Stomach (tissue), 9 donors: ENCODE measurements around the gene PWWP2B. TPM values are rescaled to one million over a fixed set of nuclear protein-coding genes. Genes with fewer than 3 reads are reported as not detected.

Experiments used
- DNase-seq, 2 donors: peaks; one replicate each; pipeline versions ENCODE4 v3.0.0 to v3.0.0-alpha.2; 2013 to 2019
- H3K27ac ChIP-seq, 5 donors: fragments of 200-600 bp in 4 of 5; sonication (generic) in 4 of 5; one replicate each; pipeline ENCODE4 v1.5.1; 2013 to 2019; ENCODE audit warnings: mild to moderate bottlenecking in 1 of 5, moderate library complexity in 1 of 5
- H3K27me3 ChIP-seq, 3 donors: fragments of 200-600 bp; sonication (generic); one replicate each; pipeline ENCODE4 v1.5.1; 2017 to 2019; ENCODE audit warnings: mixed run types in 1 of 3
- H3K36me3 ChIP-seq, 4 donors: fragments of 200-600 bp; sonication (generic); 1 replicate in 3 of 4; 2 replicates in 1 of 4; pipeline ENCODE4 v1.5.1; 2016 to 2019
- H3K4me1 ChIP-seq, 4 donors: fragments of 200-600 bp; sonication (generic); one replicate each; pipeline ENCODE4 v1.5.1; 2016 to 2019
- H3K4me3 ChIP-seq, 4 donors: fragments of 200-600 bp; sonication (generic) in 3 of 4; one replicate each; pipeline ENCODE4 v1.5.1; 2016 to 2019; ENCODE audit warnings: mild to moderate bottlenecking in 1 of 4
- H3K9me3 ChIP-seq, 4 donors: fragments of 200-600 bp; sonication (generic); one replicate each; pipeline ENCODE4 v1.5.1; 2016 to 2019
- CTCF ChIP-seq, 7 experiments: fragments of 450-650 bp in 4 of 7; fragments of 200-600 bp in 3 of 7; sonication (generic) in 3 of 7; IDR thresholded peaks; one replicate each; pipeline ENCODE4 v1.5.1; 2016 to 2019; ENCODE audit warnings: antibody characterized with exemption in 7 of 7, control low read depth in 2 of 7, mild to moderate bottlenecking in 1 of 7
- EP300 ChIP-seq: sonication (generic); formaldehyde crosslinking; IDR thresholded peaks from one replicate; pipeline ENCODE4 v1.6.1; 2017; ENCODE audit warnings: antibody characterized with exemption
- POLR2A ChIP-seq, 4 donors: fragments of 450-650 bp; IDR thresholded peaks; one replicate each; pipeline ENCODE4 v1.6.1; 2016; ENCODE audit warnings: antibody characterized with exemption in 4 of 4, control low read depth in 2 of 4, mild to moderate bottlenecking in 1 of 4, moderate library complexity in 1 of 4
- POLR2AphosphoS5 ChIP-seq, 3 donors: sonication (generic); formaldehyde crosslinking; IDR thresholded peaks; one replicate each; pipeline ENCODE4 v1.6.1; 2016; ENCODE audit warnings: antibody characterized with exemption in 3 of 3
- WGBS, 5 donors: extraction: QIAGEN DNeasy Blood & Tissue Kit in 3 of 5; methylation state at CpG; one replicate each; pipeline versions ENCODE4 v1.1.5 to v1.1.7; 2013 to 2018; 5-methylcytosine and 5-hydroxymethylcytosine counted together
- intact Hi-C: fragments of 100-400 bp; cut with DNase I; formaldehyde crosslinking; loops from one replicate; pipeline ENCODE4 v1.15.1; 2023; ENCODE audit warnings: low total_unique reads
- polyA plus RNA-seq, 3 donors: library from polyadenylated mRNA; stranded (reverse); fragments of 200-250 nt; gene quantifications; one replicate each; pipeline ENCODE4 v1.2.3, GENCODE V29; 2013
- total RNA-seq, 5 donors: library from RNA; depleted of rRNA; stranded (reverse); fragments of >200 nt; gene quantifications; one replicate each; pipeline versions ENCODE4 v1.1.0 to v1.2.3, GENCODE V29; 2014 to 2016
- donor health status: healthy with polysubstance abuse.
- donor health status: Bipolar disorder and iron deficiency.
- donor health status: healthy.

PWWP2B gene
- total and polyA plus RNA-seq, 8 donors = 8.5 to 167 (median 22.8) TPM

- 36 to 54% (median 44%) methylated on average over 19 to 23 of the region's 23 CpGs for WGBS, 5 donors
- intact Hi-C loops = loop anchor here (5.0 to 10.0 kb wide), 3 partner anchors 75 to 235 kb away; partner anchors contain the start of gene INPP5A
- H3K4me3 ChIP-seq = no peak overlapping the region
- H3K27me3 ChIP-seq = peaks cover 0 to 10% (median 0%) of the 10 kb centered on the region in 3 donors
- no peaks in the 10 kb centered on the region for H3K9me3 ChIP-seq
- no peaks in the 10 kb centered on the region for H3K36me3 ChIP-seq
- peak; percentile 63 to 75 for DNase-seq
- peak overlapping the region; percentile 29 to 73 (median 61) for H3K27ac ChIP-seq
- peak in 1 of 3 donors; percentile 23 for TF ChIP-seq POLR2AphosphoS5 (IDR thresholded peaks at IDR 0.05)
- TF ChIP-seq POLR2A (IDR thresholded peaks at IDR 0.05) = no peak
- H3K4me1 ChIP-seq = peaks cover 48 to 81% (median 70%) of the 10 kb centered on the region in 4 donors
Measured at GRCh38 chr10:132459301-132460003, 62.5 kb downstream of the PWWP2B start.

GRCh38 chr10:132460071-132460470 is 63.1 kb downstream of the PWWP2B start:
- intact Hi-C loops = loop anchor here (10.0 kb wide), 1 partner anchor 75 kb away; the partner anchor contains the start of gene INPP5A
- no peaks in the 10 kb centered on the region for H3K9me3 ChIP-seq
- H3K36me3 ChIP-seq = no peaks in the 10 kb centered on the region
- no peak overlapping the region for H3K4me3 ChIP-seq
- peaks cover 0 to 10% (median 0%) of the 10 kb centered on the region in 3 donors for H3K27me3 ChIP-seq
- 64 to 84% (median 73%) methylated on average over 12 to 15 of the region's 15 CpGs for WGBS, 5 donors
- no peak for DNase-seq
- H3K4me1 ChIP-seq = peaks cover 54 to 81% (median 74%) of the 10 kb centered on the region in 4 donors
- H3K27ac ChIP-seq = peak overlapping the region; percentile 29 to 73 (median 61)
- no peak for TF ChIP-seq CTCF (IDR thresholded peaks at IDR 0.05)
- TF ChIP-seq EP300 = no peak
- no peak for TF ChIP-seq POLR2A (IDR thresholded peaks at IDR 0.05)
- no peak for TF ChIP-seq POLR2AphosphoS5 (IDR thresholded peaks at IDR 0.05)

- H3K4me3 ChIP-seq = no peak overlapping the region
- H3K27ac ChIP-seq = no peak overlapping the region
- H3K9me3 ChIP-seq = no peaks in the 10 kb centered on the region
- intact Hi-C loops = loop anchor here (10.0 kb wide), 1 partner anchor 74 kb away; the partner anchor contains the start of gene INPP5A
- TF ChIP-seq EP300 (no peak), CTCF (IDR thresholded peaks at IDR 0.05) (no peak), POLR2A (IDR thresholded peaks at IDR 0.05) (no peak), POLR2AphosphoS5 (IDR thresholded peaks at IDR 0.05) (no peak)
- no peak for DNase-seq
- H3K4me1 ChIP-seq = peaks cover 61 to 81% (median 78%) of the 10 kb centered on the region in 4 donors
- no peaks in the 10 kb centered on the region for H3K36me3 ChIP-seq
- WGBS, 5 donors = 90 to 96% (median 94%) methylated on average over 5 of the region's 5 CpGs
- H3K27me3 ChIP-seq = peaks cover 0 to 10% (median 0%) of the 10 kb centered on the region in 3 donors
Measured at GRCh38 chr10:132460691-132461090, 63.7 kb downstream of the PWWP2B start.

GRCh38 chr10:132461103-132461682 is 64.2 kb downstream of the PWWP2B start:
- peak overlapping the region in 4 of 5 donors; percentile 33 to 47 (median 42) for H3K27ac ChIP-seq
- peaks cover 66 to 82% (median 80%) of the 10 kb centered on the region in 4 donors for H3K4me1 ChIP-seq
- H3K36me3 ChIP-seq = no peaks in the 10 kb centered on the region
- WGBS, 5 donors = 47 to 87% (median 74%) methylated on average over 14 of the region's 14 CpGs
- no peak for TF ChIP-seq POLR2AphosphoS5 (IDR thresholded peaks at IDR 0.05)
- TF ChIP-seq POLR2A (IDR thresholded peaks at IDR 0.05) = no peak
- TF ChIP-seq CTCF (IDR thresholded peaks at IDR 0.05) = no peak
- no peak for TF ChIP-seq EP300
- no peak for DNase-seq
- peaks cover 0 to 10% (median 0%) of the 10 kb centered on the region in 3 donors for H3K27me3 ChIP-seq
- intact Hi-C loops = loop anchor here (10.0 kb wide), 1 partner anchor 74 kb away; the partner anchor contains the start of gene INPP5A
- no peaks in the 10 kb centered on the region for H3K9me3 ChIP-seq
- H3K4me3 ChIP-seq = no peak overlapping the region
